Endothelial cell of umbilical vein (primary cell): Measurements from ENCODE around the gene DKKL1. TPM values are rescaled to one million over a fixed set of nuclear protein-coding genes. Genes with fewer than 3 reads are reported as not detected.

Experiments
- BruUV-seq: library from RNA; stranded (reverse); fragments of 400-500 nt; replicated peaks from 2 replicates; lab custom pipeline; 2021; lab: Mats Ljungman, UMichigan
- CTCF ChIA-PET: fragments of 300-600, 350-600 bp; sonication (Branson Sonifier 250); formaldehyde crosslinking; loops from one replicate; lab custom pipeline; 2021; ENCODE audit warnings: antibody characterized with exemption, inconsistent platforms; lab: Charles Lee
- POLR2A ChIA-PET: fragments of 300-600, 350-600 bp; sonication (Branson Sonifier 250); formaldehyde crosslinking; loops from one replicate; lab custom pipeline; 2021; ENCODE audit warnings: antibody characterized with exemption, inconsistent platforms; lab: Charles Lee
- DNase-seq: peaks from one replicate; pipeline ENCODE4 v3.0.0-alpha.2; 2011; ENCODE audit warnings: low read depth, low spot score
- FAIRE-seq: peaks from 2 replicates; lab custom pipeline; 2011; peaks lifted over from hg19 to GRCh38; lab: Jason Lieb, UNC
- H2AFZ ChIP-seq: 2 replicates; pipeline ENCODE4 v1.6.0; 2012; ENCODE audit warnings: low read depth, low read length, control low read depth, inconsistent platforms
- H3K27ac ChIP-seq: 2 replicates; pipeline ENCODE4 v1.5.1; 2011; ENCODE audit warnings: low read depth, mild to moderate bottlenecking, control low read depth, low read length, moderate library complexity; ENCODE audit not compliant: insufficient read depth
- H3K27me3 ChIP-seq, 2 experiments: 2 replicates each; pipeline versions ENCODE4 v1.6.0 to v1.6.1; 2011; ENCODE audit warnings: low read length in 2 of 2, mixed read lengths in 1 of 2; ENCODE audit not compliant: control insufficient read depth in 2 of 2, insufficient read depth in 2 of 2
- H3K36me3 ChIP-seq, 2 experiments: 2 replicates in 1 of 2; 3 replicates in 1 of 2; pipeline ENCODE4 v1.5.1; 2011; ENCODE audit warnings: low read length in 2 of 2, mild to moderate bottlenecking in 1 of 2, moderate library complexity in 1 of 2; ENCODE audit not compliant: control insufficient read depth in 2 of 2, insufficient read depth in 2 of 2; ENCODE audit errors: extremely low read depth in 1 of 2
- H3K4me1 ChIP-seq: 3 replicates; pipeline ENCODE4 v1.5.1; 2011; ENCODE audit warnings: mild to moderate bottlenecking, low read length; ENCODE audit not compliant: control insufficient read depth, insufficient read depth; ENCODE audit errors: extremely low read depth
- H3K4me2 ChIP-seq: 2 replicates; pipeline ENCODE4 v1.6.1; 2011; ENCODE audit warnings: low read length, control low read depth, mixed read lengths; ENCODE audit not compliant: insufficient read depth
- H3K4me3 ChIP-seq, 3 experiments: fragments of 200-600 bp in 1 of 3; sonication (generic), shearing (Covaris generic) in 1 of 3; replicated peaks in 1 of 3; 2 replicates each; pipeline ENCODE4 v1.5.1; 2011 to 2016; ENCODE audit warnings: control low read depth in 3 of 3, low read length in 3 of 3, mild to moderate bottlenecking in 2 of 3, inconsistent platforms in 1 of 3, low read depth in 1 of 3, moderate library complexity in 1 of 3; ENCODE audit not compliant: insufficient read depth in 1 of 3
- H3K79me2 ChIP-seq: 2 replicates; pipeline ENCODE4 v1.6.0; 2012; ENCODE audit warnings: low read length, inconsistent platforms; ENCODE audit not compliant: control insufficient read depth, insufficient read depth
- H3K9ac ChIP-seq: replicated peaks from 2 replicates; pipeline ENCODE3; 2011; ENCODE audit warnings: low read length, control low read depth; ENCODE audit not compliant: insufficient read depth; ENCODE audit errors: extremely low read depth
- H3K9me1 ChIP-seq: replicated peaks from 3 replicates; pipeline ENCODE4 v1.6.0; 2011; ENCODE audit warnings: mild to moderate bottlenecking, low read length; ENCODE audit not compliant: control insufficient read depth, insufficient read depth; ENCODE audit errors: extremely low read depth
- H3K9me3 ChIP-seq: replicated peaks from 2 replicates; pipeline ENCODE4 v1.5.1; 2012; ENCODE audit warnings: low read length, inconsistent platforms; ENCODE audit not compliant: control insufficient read depth, insufficient read depth
- H4K20me1 ChIP-seq: replicated peaks from 2 replicates; pipeline ENCODE3; 2011; ENCODE audit warnings: mild to moderate bottlenecking, low read length; ENCODE audit not compliant: control insufficient read depth, insufficient read depth; ENCODE audit errors: extremely low read depth
- CTCF ChIP-seq, 2 donors: IDR thresholded peaks; 1 replicate in 1 of 2; 2 replicates in 1 of 2; pipeline ENCODE4 v1.5.1; 2011; ENCODE audit warnings: low read length in 2 of 2, mild to moderate bottlenecking in 2 of 2, moderate library complexity in 2 of 2, control low read depth in 1 of 2, inconsistent platforms in 1 of 2, low read depth in 1 of 2; ENCODE audit not compliant: insufficient read depth in 1 of 2; ENCODE audit errors: extremely low read depth in 1 of 2
- EZH2 ChIP-seq: IDR thresholded peaks from 2 replicates; pipeline ENCODE4 v1.6.1; 2012; ENCODE audit warnings: borderline replicate concordance, low read depth, mild to moderate bottlenecking, moderate library complexity, low read length, inconsistent platforms; ENCODE audit not compliant: severe bottlenecking
- FOS ChIP-seq: IDR thresholded peaks from 2 replicates; pipeline ENCODE4 v1.6.1; 2011; ENCODE audit warnings: mild to moderate bottlenecking, low read length, moderate library complexity, borderline replicate concordance; ENCODE audit not compliant: insufficient read depth
- GATA2 ChIP-seq: IDR thresholded peaks from 2 replicates; pipeline ENCODE4 v1.7.0; 2011; ENCODE audit warnings: low read depth, mild to moderate bottlenecking, moderate library complexity, mixed read lengths, low read length; ENCODE audit not compliant: insufficient read length, insufficient read depth
- JUN ChIP-seq: IDR thresholded peaks from 2 replicates; pipeline ENCODE4 v1.6.1; 2011; ENCODE audit warnings: borderline replicate concordance, low read depth; ENCODE audit not compliant: insufficient read length, insufficient read depth
- MYC ChIP-seq: IDR thresholded peaks from one replicate; pipeline ENCODE4 v1.6.1; 2011; ENCODE audit warnings: mild to moderate bottlenecking, low read depth, low read length
- POLR2A ChIP-seq: IDR thresholded peaks from 2 replicates; pipeline ENCODE4 v1.6.1; 2012; ENCODE audit warnings: low read depth, mild to moderate bottlenecking, control low read depth, low read length
- POLR2AphosphoS5 ChIP-seq: IDR thresholded peaks from 2 replicates; pipeline ENCODE4 v1.6.1; 2012; ENCODE audit warnings: low read depth, mild to moderate bottlenecking, control low read depth, low read length, moderate library complexity; ENCODE audit not compliant: insufficient read depth
- dilution Hi-C: fragments of 300-500 bp; cut with MboI; formaldehyde crosslinking; loops from one replicate; pipeline ENCODE4 v1.15.0; 2019; ENCODE audit warnings: low sequenced_read_pairs; ENCODE audit not compliant: extremely low pct_ligation_motif_present
- intact Hi-C: fragments of 100-400 bp; cut with micrococcal nuclease; formaldehyde crosslinking; loops from one replicate; pipeline ENCODE4 v1.10.0; 2022
- polyA plus RNA-seq, 4 experiments: library from polyadenylated mRNA; depleted of rRNA in 3 of 4; stranded (reverse) in 3 of 4; unstranded in 1 of 4; fragments of >200 nt; gene quantifications; 2 replicates each; pipeline versions ENCODE4 v1.2.1 to v1.2.3, GENCODE V29; 2011 to 2012; ENCODE audit warnings: missing spikeins in 1 of 4
- total RNA-seq: library from RNA; stranded (reverse); gene quantifications from 2 replicates; pipeline ENCODE4 v1.2.3, GENCODE V29; 2021
- TF ChIP-seq, protein P1 (sequence below): IDR thresholded peaks from 2 replicates; pipeline ENCODE4 v1.6.1; 2011; ENCODE audit not compliant: insufficient read depth, insufficient read length

Gene DKKL1
- total and polyA plus RNA-seq, 2 donors (not counting 3 experiments of a cell fraction or from before 2014, with no cell fraction given): 0.21 TPM; not detected in 1

DNA sequence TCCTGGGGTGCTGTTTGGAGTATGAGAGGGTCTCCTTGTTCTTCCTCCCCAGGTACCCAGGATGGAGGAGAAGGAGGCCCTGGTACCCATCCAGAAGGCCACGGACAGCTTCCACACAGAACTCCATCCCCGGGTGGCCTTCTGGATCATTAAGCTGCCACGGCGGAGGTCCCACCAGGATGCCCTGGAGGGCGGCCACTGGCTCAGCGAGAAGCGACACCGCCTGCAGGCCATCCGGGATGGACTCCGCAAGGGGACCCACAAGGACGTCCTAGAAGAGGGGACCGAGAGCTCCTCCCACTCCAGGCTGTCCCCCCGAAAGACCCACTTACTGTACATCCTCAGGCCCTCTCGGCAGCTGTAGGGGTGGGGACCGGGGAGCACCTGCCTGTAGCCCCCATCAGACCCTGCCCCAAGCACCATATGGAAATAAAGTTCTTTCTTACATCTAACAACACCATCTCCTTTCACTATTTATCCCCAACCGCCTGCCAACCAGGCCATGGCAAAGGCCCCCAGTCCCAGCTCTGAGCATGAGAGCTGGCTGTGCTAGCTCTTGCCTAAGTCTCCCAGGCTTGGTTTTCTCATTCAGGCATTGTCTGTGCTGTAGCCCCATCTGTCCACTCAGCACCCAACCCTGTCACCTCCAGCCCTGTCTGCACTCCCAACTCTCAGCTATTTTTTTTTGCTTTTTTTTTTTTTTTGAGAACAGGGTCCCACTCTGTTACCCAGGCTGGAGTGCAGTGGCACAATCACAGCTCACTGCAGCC is 11.2 kb downstream of the DKKL1 start:
- Histone ChIP-seq H3K27me3 (peaks cover 1 to 3% of the 10 kb centered on the region in 2 experiments), H3K36me3 (no peaks in the 10 kb centered on the region), H3K9me1 (no peaks in the 10 kb centered on the region), H2AFZ (no peak overlapping the region), H3K4me2 (no peak overlapping the region), H3K4me1 (no peaks in the 10 kb centered on the region), H3K79me2 (no peaks in the 10 kb centered on the region), H3K9ac (no peak overlapping the region), H3K27ac (no peak overlapping the region), H4K20me1 (no peaks in the 10 kb centered on the region), H3K4me3 (no peak overlapping the region), H3K9me3 (no peaks in the 10 kb centered on the region)
- intact Hi-C loops: no loop called here
- DNase-seq (no peak), FAIRE-seq (no peak)
- TF ChIP-seq MYC (no peak), EZH2 (no peak), CTCF (IDR thresholded peaks at IDR 0.05; ENCODE audit: extremely low read depth in 1 of 2, insufficient read depth in 1 of 2, low read depth in 1 of 2, low read length in 2 of 2) (no peak), POLR2AphosphoS5 (no peak), POLR2A (no peak), JUN (no peak), GATA2 (no peak), FOS (no peak)
- TF ChIP-seq, protein P1, sequence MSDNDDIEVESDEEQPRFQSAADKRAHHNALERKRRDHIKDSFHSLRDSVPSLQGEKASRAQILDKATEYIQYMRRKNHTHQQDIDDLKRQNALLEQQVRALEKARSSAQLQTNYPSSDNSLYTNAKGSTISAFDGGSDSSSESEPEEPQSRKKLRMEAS: no peak
- POLR2A ChIA-PET: no interaction called here
- dilution Hi-C loops: no loop called here
- BruUV-seq: no TSS peak
- CTCF ChIA-PET: interaction anchor here (0.7 to 1.4 kb wide), 6 partner anchors 8 to 277 kb away, joined by 3 to 4 read pairs (median 3); no protein-coding TSS in a partner anchor
